H1 (cell line): ENCODE results near the gene GRIK4. TPM values are rescaled to one million over a fixed set of nuclear protein-coding genes. Genes with fewer than 3 reads are reported as not detected.

ENCODE experiments used
- CHD2 ChIP-seq: IDR thresholded peaks from 2 replicates; pipeline ENCODE4 v1.6.1; 2012; ENCODE audit warnings: low read length, improper control_type of control experiment
- RBBP5 ChIP-seq: IDR thresholded peaks from 2 replicates; pipeline ENCODE4 v1.7.1; 2012; ENCODE audit warnings: low read depth, mild to moderate bottlenecking, inconsistent platforms, low read length, moderate library complexity, borderline replicate concordance
- RNF2 ChIP-seq: fragments of 200-900, 300-1000 bp; sonication (generic); IDR thresholded peaks from 2 replicates; pipeline ENCODE4 v1.7.1; 2016; ENCODE audit warnings: borderline replicate concordance, low read depth, mild to moderate bottlenecking, antibody characterized with exemption, low read length; ENCODE audit not compliant: poor library complexity, severe bottlenecking; ENCODE audit errors: missing control alignments
- polyA plus RNA-seq, 7 experiments: library from polyadenylated mRNA; depleted of rRNA in 3 of 7; stranded (reverse) in 5 of 7; unstranded in 2 of 7; fragments of >200 nt in 5 of 7; fragments of 200-250 nt in 2 of 7; gene quantifications; 1 replicate in 5 of 7; 2 replicates in 1 of 7; 4 replicates in 1 of 7; pipeline versions ENCODE4 v1.2.1 to v1.2.3, GENCODE V29; 2011 to 2013; ENCODE audit warnings: missing spikeins in 2 of 7, mixed read lengths in 2 of 7
- total RNA-seq: library from RNA; stranded (reverse); fragmentation: NEBNext Ultra II Directional; extraction: Animal tissue kit (Norgen Biotek cat#: 25700); gene quantifications from 2 replicates; pipeline ENCODE4 v1.2.1, GENCODE V29; 2021
- TF ChIP-seq, protein P1 (sequence below): IDR thresholded peaks from 2 replicates; pipeline ENCODE4 v1.6.1; 2012; ENCODE audit warnings: inconsistent platforms

The GRIK4 gene
- total and polyA plus RNA-seq, 2 of the 8 experiments (the other 6 are each of a cell fraction or from before 2014, with no cell fraction given): 1.2 to 2.9 TPM

DNA sequence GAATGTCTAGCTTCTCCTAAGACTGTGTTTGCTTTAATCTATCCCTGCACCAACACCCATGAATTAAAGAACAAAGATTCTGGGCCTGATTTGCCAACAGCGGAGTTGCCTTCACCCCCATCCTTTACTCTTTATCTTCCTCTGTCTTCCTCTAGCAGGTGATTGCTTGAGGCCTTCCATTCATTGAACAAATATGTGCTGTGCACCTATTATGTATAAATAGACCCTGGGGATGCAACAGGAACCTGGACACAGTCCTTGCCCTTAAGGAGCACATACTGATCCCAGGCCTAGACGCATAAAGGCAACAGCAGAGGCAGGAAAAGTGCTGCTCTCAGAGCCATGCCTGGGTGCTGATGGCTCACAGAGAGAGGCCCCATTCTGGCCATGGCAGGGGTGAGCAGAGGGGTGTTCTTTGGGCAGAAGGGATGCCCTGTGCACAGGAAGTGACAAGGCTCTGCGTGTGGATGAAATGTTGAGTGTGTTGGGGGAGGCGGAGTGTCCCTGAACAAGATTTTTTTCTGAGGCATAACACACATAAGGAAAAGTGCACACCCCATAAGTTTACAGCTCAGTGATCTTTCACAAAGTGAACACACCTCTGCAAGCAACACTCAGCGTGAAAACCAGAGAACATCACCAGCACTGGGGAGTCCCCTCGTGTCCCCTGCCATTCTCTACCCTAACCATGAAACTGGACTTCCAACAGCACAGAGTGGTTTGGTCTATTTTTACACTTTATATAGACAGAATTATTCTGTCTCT lies 145.9 kb downstream of the GRIK4 start (continued):
- TF ChIP-seq RBBP5: no peak
- TF ChIP-seq CHD2: no peak
- TF ChIP-seq, protein P1, sequence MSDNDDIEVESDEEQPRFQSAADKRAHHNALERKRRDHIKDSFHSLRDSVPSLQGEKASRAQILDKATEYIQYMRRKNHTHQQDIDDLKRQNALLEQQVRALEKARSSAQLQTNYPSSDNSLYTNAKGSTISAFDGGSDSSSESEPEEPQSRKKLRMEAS: no peak
- TF ChIP-seq RNF2: no peak
